Gastroesophageal sphincter (tissue), 4 donors: ENCODE data around the gene PIP4K2A. TPM values are rescaled to one million over a fixed set of nuclear protein-coding genes. Genes with fewer than 3 reads are reported as not detected.

Experiments used
- ATAC-seq: fragments of 150-250 bp; one replicate; pipeline ENCODE4 v1.9.1; 2016; ENCODE audit warnings: mild to moderate bottlenecking, moderate library complexity
- H3K27ac ChIP-seq, 4 donors: fragments of 200-600 bp; sonication (generic) in 3 of 4; 1 replicate in 3 of 4; 2 replicates in 1 of 4; pipeline ENCODE4 v1.5.1; 2016 to 2019
- H3K27me3 ChIP-seq: fragments of 200-600 bp; sonication (generic); one replicate; pipeline ENCODE4 v1.5.1; 2019
- H3K36me3 ChIP-seq, 2 donors: fragments of 200-600 bp; sonication (generic); one replicate each; pipeline ENCODE4 v1.5.1; 2019; ENCODE audit warnings: control low read depth in 1 of 2
- H3K4me1 ChIP-seq, 3 donors: fragments of 200-600 bp; sonication (generic); 1 replicate in 2 of 3; 2 replicates in 1 of 3; pipeline ENCODE4 v1.5.1; 2016 to 2019; ENCODE audit warnings: control low read depth in 2 of 3
- H3K4me3 ChIP-seq, 2 donors: fragments of 200-600 bp; sonication (generic); one replicate each; pipeline ENCODE4 v1.5.1; 2019; ENCODE audit warnings: mild to moderate bottlenecking in 1 of 2, moderate library complexity in 1 of 2
- H3K9me3 ChIP-seq, 3 donors: fragments of 200-600 bp; sonication (generic); one replicate each; pipeline ENCODE4 v1.5.1; 2017 to 2019; ENCODE audit warnings: control low read depth in 2 of 3
- EP300 ChIP-seq: sonication (generic); formaldehyde crosslinking; IDR thresholded peaks from one replicate; pipeline ENCODE4 v1.6.1; 2017; ENCODE audit warnings: antibody characterized with exemption, mild to moderate bottlenecking
- POLR2A ChIP-seq, 2 donors: fragments of 450-650 bp; IDR thresholded peaks; one replicate each; pipeline ENCODE4 v1.6.1; 2017; ENCODE audit warnings: antibody characterized with exemption in 2 of 2, mild to moderate bottlenecking in 2 of 2, moderate library complexity in 1 of 2
- POLR2AphosphoS5 ChIP-seq: sonication (generic); formaldehyde crosslinking; IDR thresholded peaks from one replicate; pipeline ENCODE4 v1.6.1; 2017; ENCODE audit warnings: antibody characterized with exemption
- WGBS, 2 donors: methylation state at CpG; one replicate each; pipeline ENCODE4 v1.1.5; 2018; ENCODE audit warnings: low coverage in 1 of 2; 5-methylcytosine and 5-hydroxymethylcytosine counted together
- total RNA-seq, 4 donors: library from RNA; depleted of rRNA; stranded (reverse); fragments of >200 nt; gene quantifications; one replicate each; pipeline ENCODE4 v1.1.0, GENCODE V29; 2016
- TF ChIP-seq, protein P1 (sequence below), 4 experiments: fragments of 200-600 bp in 2 of 4; fragments of 450-650 bp in 2 of 4; sonication (generic) in 1 of 4; IDR thresholded peaks; one replicate each; pipeline ENCODE4 v1.5.1; 2017 to 2019; ENCODE audit warnings: antibody characterized with exemption in 4 of 4, mild to moderate bottlenecking in 2 of 4, moderate library complexity in 2 of 4

Gene PIP4K2A
- total RNA-seq, 4 donors from 2014 or later, result 30.4 to 57.2 (median 51.3) TPM

DNA sequence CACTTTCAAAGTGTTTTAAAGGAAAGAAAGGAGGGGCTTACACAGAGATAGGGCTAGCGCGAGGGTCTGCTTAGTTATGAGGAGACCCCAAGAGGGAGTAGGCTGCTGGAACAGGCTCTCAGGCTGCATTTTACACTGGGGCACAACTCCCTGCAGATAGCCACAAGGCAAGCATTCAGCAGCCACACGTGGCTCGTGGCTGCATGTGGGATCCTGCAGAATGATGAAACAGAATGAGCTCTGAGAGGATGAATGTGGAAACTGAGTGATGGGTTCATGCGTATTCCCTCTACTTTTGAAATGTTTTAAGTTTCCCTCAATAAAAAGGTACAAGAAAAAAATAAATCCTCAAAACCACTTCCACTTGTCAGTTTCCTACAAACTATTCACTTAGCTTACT lies 37.0 kb downstream of the PIP4K2A start:
- Histone ChIP-seq H3K27ac (no peak overlapping the region), H3K36me3 (no peaks in the 10 kb centered on the region), H3K9me3 (no peaks in the 10 kb centered on the region), H3K27me3 (no peaks in the 10 kb centered on the region), H3K4me1 (peaks cover 5 to 36% (median 5%) of the 10 kb centered on the region in 3 donors), H3K4me3 (no peak overlapping the region)
- TF ChIP-seq POLR2A (IDR thresholded peaks at IDR 0.05), result no peak
- TF ChIP-seq, protein P1, sequence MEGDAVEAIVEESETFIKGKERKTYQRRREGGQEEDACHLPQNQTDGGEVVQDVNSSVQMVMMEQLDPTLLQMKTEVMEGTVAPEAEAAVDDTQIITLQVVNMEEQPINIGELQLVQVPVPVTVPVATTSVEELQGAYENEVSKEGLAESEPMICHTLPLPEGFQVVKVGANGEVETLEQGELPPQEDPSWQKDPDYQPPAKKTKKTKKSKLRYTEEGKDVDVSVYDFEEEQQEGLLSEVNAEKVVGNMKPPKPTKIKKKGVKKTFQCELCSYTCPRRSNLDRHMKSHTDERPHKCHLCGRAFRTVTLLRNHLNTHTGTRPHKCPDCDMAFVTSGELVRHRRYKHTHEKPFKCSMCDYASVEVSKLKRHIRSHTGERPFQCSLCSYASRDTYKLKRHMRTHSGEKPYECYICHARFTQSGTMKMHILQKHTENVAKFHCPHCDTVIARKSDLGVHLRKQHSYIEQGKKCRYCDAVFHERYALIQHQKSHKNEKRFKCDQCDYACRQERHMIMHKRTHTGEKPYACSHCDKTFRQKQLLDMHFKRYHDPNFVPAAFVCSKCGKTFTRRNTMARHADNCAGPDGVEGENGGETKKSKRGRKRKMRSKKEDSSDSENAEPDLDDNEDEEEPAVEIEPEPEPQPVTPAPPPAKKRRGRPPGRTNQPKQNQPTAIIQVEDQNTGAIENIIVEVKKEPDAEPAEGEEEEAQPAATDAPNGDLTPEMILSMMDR (IDR thresholded peaks at IDR 0.05), result no peak
- no peak for TF ChIP-seq POLR2AphosphoS5
- TF ChIP-seq EP300, result no peak
- ATAC-seq, result no peak
- 73 to 97% methylated on average over 3 to 5 of the region's 5 CpGs for WGBS, 2 donors

DNA sequence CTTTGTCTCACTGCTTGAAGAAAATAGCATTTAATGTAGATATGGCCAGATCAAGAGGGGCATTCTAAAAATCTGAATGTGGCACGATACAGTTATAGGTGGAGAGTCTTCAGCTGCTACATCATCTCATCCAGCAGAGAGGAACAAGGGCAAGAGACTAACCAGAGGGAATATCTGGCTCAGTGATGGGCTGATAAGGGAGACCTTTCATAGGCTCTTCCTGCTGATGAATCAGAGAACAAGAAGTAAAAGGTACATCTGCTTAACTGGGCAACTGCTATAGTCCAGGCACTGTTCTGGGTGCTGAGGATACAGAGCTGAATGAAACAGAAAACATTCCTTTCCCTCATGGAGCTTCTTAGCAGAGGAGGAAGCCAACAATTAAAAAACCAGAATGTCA lies 37.9 kb downstream of the PIP4K2A start:
- Histone ChIP-seq H3K4me1 (peaks cover 5 to 28% (median 5%) of the 10 kb centered on the region in 3 donors), H3K27me3 (no peaks in the 10 kb centered on the region), H3K9me3 (no peaks in the 10 kb centered on the region), H3K27ac (no peak overlapping the region), H3K4me3 (no peak overlapping the region), H3K36me3 (no peaks in the 10 kb centered on the region)
- 94% methylated on average over 1 of the region's 1 CpG; no CpG with 5 or more reads in 1 of the 2 donors for WGBS, 2 donors
- TF ChIP-seq, protein P1 (IDR thresholded peaks at IDR 0.05), result no peak
- no peak for ATAC-seq

DNA sequence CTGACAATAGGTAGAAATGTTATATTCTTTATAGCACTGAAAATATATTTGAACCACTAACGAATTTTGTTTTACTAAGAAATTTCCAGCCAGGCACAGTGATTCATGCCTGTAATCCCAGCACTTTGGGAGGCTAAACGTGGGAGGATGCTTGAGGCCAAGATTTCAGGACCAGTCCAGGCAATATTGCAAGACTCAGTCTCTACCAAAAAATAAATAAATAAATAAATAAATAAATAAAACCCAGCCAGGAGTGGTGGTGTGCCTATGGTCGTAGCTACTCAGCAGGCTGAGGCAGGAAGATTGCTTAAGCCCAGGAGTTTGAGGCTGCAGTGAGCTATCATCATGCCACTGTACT lies 39.8 kb downstream of the PIP4K2A start:
- 60 to 62% methylated on average over 3 of the region's 3 CpGs for WGBS, 2 donors
- peaks cover 5 to 41% (median 5%) of the 10 kb centered on the region in 3 donors for H3K4me1 ChIP-seq

GRCh38 chr10:22673785-22674572 lies 40.4 kb downstream of the PIP4K2A start:
- Histone ChIP-seq H3K36me3 (no peaks in the 10 kb centered on the region), H3K27me3 (no peaks in the 10 kb centered on the region), H3K4me3 (no peak overlapping the region), H3K4me1 (peaks cover 5 to 41% (median 5%) of the 10 kb centered on the region in 3 donors), H3K9me3 (no peaks in the 10 kb centered on the region), H3K27ac (no peak overlapping the region)
- TF ChIP-seq POLR2A (IDR thresholded peaks at IDR 0.05) (no peak), EP300 (no peak), POLR2AphosphoS5 (no peak)
- TF ChIP-seq, protein P1 (IDR thresholded peaks at IDR 0.05), result no peak
- 59 to 60% methylated on average over 2 of the region's 2 CpGs for WGBS, 2 donors
- ATAC-seq, result no peak

More for the DNA sequence above, 39.8 kb downstream of the PIP4K2A start:
- Histone ChIP-seq H3K4me3 (no peak overlapping the region), H3K27me3 (no peaks in the 10 kb centered on the region), H3K27ac (no peak overlapping the region), H3K9me3 (no peaks in the 10 kb centered on the region), H3K36me3 (no peaks in the 10 kb centered on the region)
- no peak for ATAC-seq
- TF ChIP-seq, protein P1 (IDR thresholded peaks at IDR 0.05), result no peak
- TF ChIP-seq EP300, result no peak
- no peak for TF ChIP-seq POLR2AphosphoS5
- TF ChIP-seq POLR2A (IDR thresholded peaks at IDR 0.05), result no peak

DNA sequence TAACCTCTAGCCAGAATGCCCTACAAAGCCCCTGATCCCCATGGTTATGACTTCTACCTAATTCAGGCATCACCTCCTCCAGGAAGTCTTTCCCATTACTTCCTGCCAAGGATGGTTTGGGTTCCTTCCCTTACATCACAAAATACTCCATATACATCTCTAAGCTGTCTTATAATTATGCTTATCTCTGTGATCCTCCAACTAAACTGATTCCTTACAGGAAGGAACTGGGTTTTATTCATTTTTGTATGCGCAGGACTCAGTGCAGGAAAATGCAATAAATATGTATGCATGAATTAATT lies 41.3 kb downstream of the PIP4K2A start:
- TF ChIP-seq POLR2A (IDR thresholded peaks at IDR 0.05) (no peak), EP300 (no peak), POLR2AphosphoS5 (no peak)
- TF ChIP-seq, protein P1 (IDR thresholded peaks at IDR 0.05), result no peak
- Histone ChIP-seq H3K9me3 (no peaks in the 10 kb centered on the region), H3K36me3 (no peaks in the 10 kb centered on the region), H3K4me3 (no peak overlapping the region), H3K27ac (no peak overlapping the region), H3K4me1 (peaks cover 5 to 48% (median 5%) of the 10 kb centered on the region in 3 donors), H3K27me3 (no peaks in the 10 kb centered on the region)
- 90 to 100% methylated on average over 1 of the region's 1 CpG for WGBS, 2 donors
- ATAC-seq, result no peak
